ENCODE measurements around the gene SYDE2.
"Not testable (repeated sequence)": the region's sequence is repeated elsewhere in the genome, so short reads cannot be mapped to it uniquely, and the experiment has no call there.

SYDE2 gene

DNA sequence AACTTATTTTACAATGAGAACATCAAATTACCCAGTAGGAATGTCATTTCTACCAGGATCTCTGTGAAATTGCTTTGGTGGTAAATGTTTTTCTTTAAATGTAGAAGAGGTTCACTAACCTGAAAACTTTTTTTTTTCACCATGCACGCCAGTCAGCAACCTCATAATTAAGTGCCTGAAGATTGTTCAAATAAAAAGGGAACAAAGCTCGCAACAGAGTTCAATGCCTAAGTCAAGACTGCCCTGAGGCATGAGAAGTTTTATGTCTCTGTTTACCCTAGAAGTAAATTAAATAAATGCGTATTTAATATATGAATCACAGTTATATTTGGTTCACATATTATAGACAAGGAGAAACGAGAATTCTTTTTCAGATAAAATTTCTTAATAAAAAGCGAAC is 13.8 kb upstream of the SYDE2 start:
- in situ Hi-C loops (cut with MboI; ENCODE audit: low sequenced_read_pairs) = no loop called here

GRCh38 chr1:85208488-85208887 is 7.7 kb upstream of the SYDE2 start:
- in situ Hi-C loops (cut with MboI; ENCODE audit: low sequenced_read_pairs) = no loop called here

DNA sequence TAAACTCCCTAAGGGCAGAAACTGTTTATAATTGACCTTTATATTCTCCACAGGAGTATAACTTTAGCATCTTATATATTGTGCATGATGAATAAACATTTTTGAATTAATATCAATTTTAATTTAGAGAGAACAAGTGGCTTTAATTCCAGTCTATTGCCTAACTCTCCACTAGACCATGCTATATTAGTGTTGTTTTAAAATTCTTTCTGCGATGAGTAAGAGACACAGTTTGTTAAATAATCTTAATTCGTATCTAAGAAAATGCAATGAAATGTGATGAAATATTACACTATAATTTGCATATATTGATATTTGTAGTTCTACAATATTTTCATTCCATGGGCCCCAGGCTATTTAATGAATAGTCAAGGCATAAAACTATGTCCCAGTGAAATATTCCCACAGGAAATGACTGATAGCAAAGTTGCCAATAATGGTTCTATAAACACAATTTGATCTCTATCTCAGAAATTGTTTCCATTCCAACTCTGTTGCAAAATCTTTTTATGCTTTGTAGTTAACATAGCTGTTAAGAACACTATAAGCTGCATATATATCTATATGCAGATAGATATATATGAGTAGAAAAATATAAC is 2.9 kb upstream of the SYDE2 start:
- in situ Hi-C loops (cut with MboI; ENCODE audit: low sequenced_read_pairs) = no loop called here

DNA sequence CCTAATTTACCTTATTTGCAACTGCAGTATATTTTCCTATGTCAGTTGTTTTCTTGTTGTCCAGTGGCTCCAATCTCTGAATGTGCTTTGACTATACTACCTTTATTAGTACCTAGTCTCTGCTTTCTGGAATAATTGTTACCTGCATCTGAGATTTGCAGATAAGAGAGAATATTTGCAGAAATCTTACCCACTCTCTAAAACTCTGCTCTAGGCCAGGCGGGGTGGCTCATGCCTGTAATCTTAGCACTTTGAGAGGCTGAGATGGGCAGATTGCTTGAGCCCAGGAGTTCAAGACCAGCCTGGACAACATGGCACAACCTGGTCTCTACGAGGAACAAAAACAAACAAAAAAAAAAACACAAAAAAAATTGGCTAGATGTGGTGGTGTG is 2.0 kb upstream of the SYDE2 start:
- in situ Hi-C loops (cut with MboI; ENCODE audit: low sequenced_read_pairs) = no loop called here

- in situ Hi-C loops (cut with MboI; ENCODE audit: low sequenced_read_pairs) = no loop called here
Observed at GRCh38 chr1:85202092-85202863, 1.5 kb upstream of the SYDE2 start.

DNA sequence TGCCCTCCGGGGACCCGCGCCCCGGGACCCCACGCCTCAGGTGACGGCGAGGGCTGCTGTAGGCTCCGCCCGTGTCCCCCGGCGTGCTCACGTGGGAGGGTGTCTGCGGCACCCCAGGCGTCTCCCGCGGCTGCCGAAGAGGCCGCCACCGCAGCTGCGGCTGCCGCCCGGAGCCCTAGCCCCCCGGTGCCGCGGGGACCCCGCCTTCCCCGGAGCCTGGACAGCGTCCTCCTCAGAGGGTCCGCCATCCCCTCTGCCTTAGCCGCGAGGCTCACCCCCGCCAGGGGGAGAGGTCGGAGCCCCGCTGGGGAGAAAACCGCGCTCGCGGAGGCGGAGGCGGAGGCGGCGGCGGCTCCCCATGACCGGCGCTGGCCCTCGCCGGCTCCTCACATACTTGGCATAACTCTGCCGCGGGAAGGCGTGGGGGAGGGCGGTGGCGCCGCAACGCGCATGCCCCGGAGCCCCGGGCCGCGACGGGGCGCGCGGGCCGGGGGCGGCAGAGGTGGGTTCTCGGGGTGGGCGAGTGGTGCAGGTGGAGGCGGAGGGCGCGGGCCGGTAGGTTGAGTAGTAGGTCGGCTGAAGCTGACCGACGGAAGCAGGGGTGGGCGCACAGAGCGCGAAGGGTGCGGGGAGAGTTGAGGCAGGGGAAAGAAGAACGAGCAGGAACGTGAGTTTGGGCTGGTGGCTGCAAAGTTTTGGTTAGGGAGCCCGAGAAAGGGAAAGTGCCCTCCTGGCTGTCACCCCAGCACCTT is 700 bp upstream of the SYDE2 start:
- in situ Hi-C loops (cut with MboI; ENCODE audit: low sequenced_read_pairs) = no loop called here

DNA sequence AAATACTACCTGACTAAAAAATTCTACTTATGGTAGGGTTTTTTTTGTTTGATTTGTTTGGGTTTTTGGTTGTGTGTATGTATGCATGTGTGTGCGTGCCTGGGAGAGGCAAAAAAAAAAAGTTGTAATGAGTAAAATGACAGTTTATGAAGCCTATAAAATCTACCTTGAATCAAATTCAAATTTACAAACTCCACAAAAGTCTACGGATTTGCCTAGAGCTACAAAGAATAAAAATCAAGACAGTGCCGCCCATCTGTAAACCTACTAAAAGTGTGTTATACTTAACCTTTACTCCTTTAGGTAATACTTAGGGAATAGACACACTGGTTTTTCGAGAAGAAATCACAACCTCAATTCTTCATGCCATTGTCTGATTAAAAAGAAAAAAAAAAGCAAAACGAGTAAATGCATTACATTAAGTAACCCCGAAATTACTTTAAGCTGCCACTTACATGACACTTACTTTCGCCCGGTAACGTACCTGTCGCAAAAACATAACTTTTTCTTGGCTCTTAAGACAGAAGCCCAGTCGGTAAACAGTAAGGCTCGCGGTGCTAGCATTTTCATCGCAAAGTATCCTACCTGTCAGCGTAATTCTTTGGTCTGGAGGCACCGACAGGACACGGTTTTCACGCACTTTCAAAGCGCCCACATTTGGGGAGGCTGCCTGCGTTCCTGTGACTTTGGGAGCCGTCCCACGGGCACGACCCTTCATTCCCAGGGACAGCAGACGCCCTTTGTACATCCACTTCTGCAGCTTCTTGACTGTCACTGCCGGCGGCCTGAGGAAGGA is 951 bp downstream of the SYDE2 start:
- in situ Hi-C loops (cut with MboI; ENCODE audit: low sequenced_read_pairs) = no loop called here

GRCh38 chr1:85198864-85199263 is 2.0 kb downstream of the SYDE2 start:
- in situ Hi-C loops (cut with MboI; ENCODE audit: low sequenced_read_pairs) = no loop called here

DNA sequence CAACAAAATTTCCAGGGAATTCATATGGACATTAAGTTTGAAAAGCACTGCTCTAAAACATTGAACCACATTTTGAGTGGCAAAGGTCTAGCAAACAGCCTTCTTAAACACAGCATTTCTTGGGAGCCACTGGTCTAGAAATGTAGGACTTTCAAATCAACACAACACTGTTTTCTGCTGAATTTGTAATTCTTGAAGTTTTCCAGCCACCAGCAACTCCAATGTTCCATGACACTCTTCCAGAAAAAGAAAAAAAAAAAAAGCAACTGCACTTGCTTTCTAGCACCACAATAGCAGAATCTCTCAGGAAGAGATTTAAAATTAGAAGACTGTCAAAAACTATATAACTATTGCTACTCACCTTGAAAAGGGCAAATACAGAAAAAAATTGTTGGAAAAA is 4.5 kb downstream of the SYDE2 start:
- in situ Hi-C loops (cut with MboI; ENCODE audit: low sequenced_read_pairs) = no loop called here

DNA sequence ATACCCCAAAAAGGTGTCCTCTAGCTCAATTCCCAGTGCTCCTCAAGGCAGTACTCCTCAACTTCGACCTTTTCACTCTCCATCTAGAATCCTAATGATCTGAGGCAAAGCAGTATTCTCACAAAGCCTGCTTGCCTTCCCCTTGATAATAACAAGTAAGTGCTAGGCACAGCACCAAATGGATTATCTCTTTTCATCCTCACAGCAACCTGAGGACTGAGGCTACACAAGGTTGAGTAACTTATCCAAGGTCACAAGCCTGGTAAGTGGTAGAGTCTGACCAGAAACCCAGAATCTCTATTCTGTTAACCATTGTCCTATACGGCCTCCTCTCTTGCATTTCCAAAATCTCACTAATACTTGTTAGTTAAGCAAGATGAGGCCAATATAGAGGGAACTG is 5.1 kb downstream of the SYDE2 start:
- in situ Hi-C loops (cut with MboI; ENCODE audit: low sequenced_read_pairs) = no loop called here

GRCh38 chr1:85192129-85192528 is 8.7 kb downstream of the SYDE2 start:
- in situ Hi-C loops (cut with MboI; ENCODE audit: low sequenced_read_pairs) = not testable (repeated sequence)

DNA sequence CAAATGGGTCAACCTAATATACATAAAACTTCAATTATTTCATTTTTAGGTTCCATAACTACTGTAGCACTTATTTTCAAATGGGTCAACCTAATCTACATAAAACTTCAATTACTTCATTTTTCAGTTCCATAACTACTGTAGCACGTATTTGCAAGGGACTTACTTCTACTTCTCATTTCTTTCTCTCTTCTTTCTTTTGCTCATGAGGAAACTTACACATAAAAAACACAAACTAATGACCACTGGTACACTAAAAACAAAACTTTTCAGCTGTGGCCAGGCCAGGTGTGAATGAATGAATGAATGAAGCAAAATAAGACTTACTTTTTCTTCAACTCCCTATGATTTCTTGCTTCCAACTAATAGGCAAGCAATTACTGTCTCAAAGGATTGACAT is 11.7 kb downstream of the SYDE2 start:
- in situ Hi-C loops (cut with MboI; ENCODE audit: low sequenced_read_pairs) = no loop called here

DNA sequence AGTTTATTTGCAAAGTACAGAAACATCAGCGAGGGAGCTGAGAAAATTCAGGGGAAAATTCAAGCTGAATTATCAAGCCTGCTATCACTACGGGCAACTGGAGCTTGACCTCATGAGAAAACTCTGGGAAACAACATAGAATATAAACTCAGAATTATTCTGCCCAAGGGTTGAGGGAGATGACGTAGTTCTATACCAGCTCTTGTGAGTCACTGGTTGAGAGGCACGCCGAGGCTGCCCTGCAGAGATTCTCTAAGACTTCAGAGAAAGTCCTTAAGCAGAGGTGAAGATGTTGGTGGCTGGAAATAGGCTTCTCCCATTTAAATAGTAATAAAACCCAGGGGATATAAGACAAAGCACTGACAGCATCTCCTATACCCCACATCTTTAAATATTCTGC is 12.3 kb downstream of the SYDE2 start:
- in situ Hi-C loops (cut with MboI; ENCODE audit: low sequenced_read_pairs) = no loop called here

GRCh38 chr1:85187021-85187420 is 13.8 kb downstream of the SYDE2 start:
- in situ Hi-C loops (cut with MboI; ENCODE audit: low sequenced_read_pairs) = not testable (repeated sequence)

DNA sequence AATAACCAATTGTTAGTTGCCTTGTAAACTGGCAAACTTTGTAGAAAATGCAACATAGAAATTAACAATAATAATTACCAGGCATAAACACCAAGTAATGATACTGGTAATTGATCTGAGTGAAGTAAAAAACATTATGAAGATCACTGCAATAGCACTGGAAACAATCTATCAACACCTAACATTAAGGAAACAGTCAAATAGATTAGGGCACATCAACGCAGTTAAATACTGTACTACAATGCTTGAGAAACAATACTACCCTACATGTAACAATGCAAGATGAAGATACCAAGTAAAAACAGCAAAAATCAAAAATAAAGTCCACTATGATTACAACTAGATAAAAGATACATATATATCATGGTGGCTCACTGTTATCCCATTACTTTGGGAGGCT is 16.6 kb downstream of the SYDE2 start:
- in situ Hi-C loops (cut with MboI; ENCODE audit: low sequenced_read_pairs) = no loop called here

DNA sequence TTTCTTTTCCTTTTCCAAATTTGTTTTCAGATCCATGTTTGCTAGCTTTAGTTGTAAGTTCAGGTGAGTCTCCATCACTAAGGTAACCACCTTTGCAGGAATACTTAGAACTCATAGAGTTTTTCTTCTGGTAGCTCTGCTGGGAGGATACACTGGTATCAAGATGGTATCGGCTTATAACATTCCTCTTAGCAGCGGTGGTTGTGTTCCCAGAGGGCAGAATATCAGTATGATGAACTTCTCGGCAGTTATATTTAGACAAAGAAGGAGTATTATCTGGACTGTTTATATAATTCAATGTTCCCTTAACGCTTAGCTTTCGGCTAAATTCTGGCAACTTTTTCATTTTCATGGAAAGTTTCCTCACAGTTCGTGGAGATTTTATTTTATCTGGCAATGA is 18.1 kb downstream of the SYDE2 start:
- in situ Hi-C loops (cut with MboI; ENCODE audit: low sequenced_read_pairs) = no loop called here

DNA sequence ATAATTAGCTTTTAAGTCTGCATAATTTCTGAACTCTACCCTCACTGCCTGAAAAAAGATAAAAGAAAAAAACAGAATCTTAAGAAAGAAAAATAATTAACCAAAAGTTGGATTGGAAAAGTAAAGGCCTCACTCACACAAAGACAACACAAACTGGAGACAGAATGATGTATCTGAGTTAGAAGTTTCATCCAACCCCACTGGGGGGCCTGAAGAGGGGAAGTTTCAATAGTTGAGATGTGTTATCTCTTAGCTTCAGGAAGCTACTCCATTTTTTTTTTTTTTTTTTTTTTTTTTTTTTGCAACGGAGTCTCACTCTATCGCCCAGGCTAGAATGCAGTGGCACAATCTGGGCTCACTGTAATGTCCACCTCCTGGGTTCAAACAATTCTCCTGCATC is 19.9 kb downstream of the SYDE2 start:
- in situ Hi-C loops (cut with MboI; ENCODE audit: low sequenced_read_pairs) = no loop called here

- in situ Hi-C loops (cut with MboI; ENCODE audit: low sequenced_read_pairs) = no loop called here
Observed at GRCh38 chr1:85179522-85179921, 21.3 kb downstream of the SYDE2 start.

DNA sequence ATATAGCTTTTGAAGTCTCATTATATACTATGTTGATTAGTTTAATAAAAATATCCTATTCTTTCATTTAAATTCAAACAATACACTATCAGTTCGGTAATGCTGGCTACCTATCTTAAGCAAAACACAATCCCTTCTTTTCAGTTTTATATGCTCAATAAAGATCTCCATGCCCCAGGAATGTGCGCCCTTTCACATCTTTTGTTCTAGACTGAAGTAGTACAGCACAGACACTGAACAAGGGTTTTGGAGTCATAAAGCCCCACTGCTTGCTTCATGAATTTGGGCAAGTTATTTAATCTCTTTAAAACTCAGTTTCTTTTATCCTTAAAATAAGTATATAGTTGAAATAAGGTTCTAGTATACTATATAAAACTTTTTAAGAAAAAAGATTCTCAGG is 22.4 kb downstream of the SYDE2 start:
- in situ Hi-C loops (cut with MboI; ENCODE audit: low sequenced_read_pairs) = no loop called here

- in situ Hi-C loops (cut with MboI; ENCODE audit: low sequenced_read_pairs) = no loop called here
Observed at GRCh38 chr1:85174503-85174902, 26.3 kb downstream of the SYDE2 start.

GRCh38 chr1:85172684-85173337 is 28.0 kb downstream of the SYDE2 start:
- in situ Hi-C loops (cut with MboI; ENCODE audit: low sequenced_read_pairs) = no loop called here

Data from HL-60/S4 treated with phorbol 12-myristate 13-acetate at 8.2 ng/mL for 4 days and 3 days (cell line).